Measurements from ENCODE around the gene CD48. TPM values are rescaled to one million over a fixed set of nuclear protein-coding genes. Genes with fewer than 3 reads are reported as not detected.
"Not testable (repeated sequence)": the region's sequence is repeated elsewhere in the genome, so short reads cannot be mapped to it uniquely, and the experiment has no call there.

Gene CD48
- polyA plus RNA-seq, 3 donors from 2014 or later, result 202 to 229 (median 205) TPM

DNA sequence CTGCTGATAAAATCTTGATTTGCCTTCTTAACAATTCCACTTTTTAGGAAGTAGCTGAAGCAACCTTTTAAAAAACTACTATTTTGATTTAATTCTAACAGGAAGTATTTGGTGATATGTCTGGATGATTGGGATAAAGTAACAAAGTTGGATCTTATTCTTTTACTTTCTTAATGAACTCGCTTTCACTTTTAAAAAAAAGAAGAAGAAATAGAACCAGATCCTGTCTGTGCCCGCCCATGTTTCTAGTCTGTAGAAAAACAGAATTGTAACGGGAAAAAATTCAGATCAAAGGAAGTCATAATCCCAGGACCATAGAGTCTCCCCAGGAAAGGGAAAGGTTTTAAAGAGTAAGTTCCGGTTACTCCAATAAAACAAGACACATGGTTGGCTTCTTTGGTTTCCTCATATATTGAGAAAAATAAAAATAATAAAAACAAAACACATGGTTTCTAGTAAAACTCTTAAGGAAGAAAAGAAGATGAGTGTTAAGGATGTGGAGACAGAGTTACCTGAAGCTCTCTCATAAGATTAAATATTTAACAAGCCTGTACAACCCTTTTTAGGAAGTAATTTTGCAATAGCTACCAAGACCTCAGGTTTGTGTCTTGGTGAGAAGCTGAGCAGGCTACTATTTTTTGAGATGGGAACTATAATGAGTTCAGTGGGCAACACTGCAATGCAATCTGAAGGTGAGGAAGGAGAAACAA is 4.9 kb downstream of the CD48 start:
- no peak overlapping the region for H3K4me3 Mint-ChIP-seq
- no peaks in the 10 kb centered on the region for H3K9me3 Mint-ChIP-seq
- no peak overlapping the region for H3K27ac Mint-ChIP-seq
- peaks cover 11 to 31% (median 18%) of the 10 kb centered on the region in 3 donors for H3K36me3 Mint-ChIP-seq
- peaks cover 2 to 5% (median 3%) of the 10 kb centered on the region in 3 donors for H3K27me3 Mint-ChIP-seq (ENCODE audit: low read depth in 3 of 3)
- DNase-seq, result no peak
- H3K4me1 Mint-ChIP-seq, result peaks cover 2 to 4% of the 10 kb centered on the region in 2 donors

DNA sequence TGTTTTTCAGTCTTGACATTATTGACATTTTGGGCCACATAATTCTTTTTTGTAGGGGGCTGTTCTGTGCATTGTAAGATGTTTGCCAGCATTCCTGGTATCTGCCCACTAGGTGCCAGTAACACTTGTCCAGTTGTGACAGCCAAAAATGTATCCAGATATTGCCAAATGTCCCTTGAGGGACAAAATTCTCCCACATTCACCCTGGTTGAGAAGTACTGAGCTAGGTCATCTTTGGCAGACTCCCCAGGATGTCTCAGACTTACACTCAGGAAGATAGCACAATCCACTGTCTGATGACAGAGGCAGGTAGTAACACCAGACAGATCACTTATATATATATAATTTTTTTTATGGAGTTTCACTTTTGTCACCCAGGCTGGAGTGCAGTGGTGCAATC is 5.9 kb downstream of the CD48 start:
- Mint-ChIP-seq H3K4me3 (peak overlapping the region in 2 of 5 donors; percentile 79 to 82), H3K36me3 (peaks cover 11 to 31% (median 18%) of the 10 kb centered on the region in 3 donors), H3K9me3 (no peaks in the 10 kb centered on the region), H3K27ac (peak overlapping the region in 1 of 6 donors; percentile 91), H3K4me1 (no peaks in the 10 kb centered on the region), H3K27me3 (ENCODE audit: low read depth in 3 of 3) (peaks cover 0 to 3% (median 2%) of the 10 kb centered on the region in 3 donors)
- no peak for DNase-seq

DNA sequence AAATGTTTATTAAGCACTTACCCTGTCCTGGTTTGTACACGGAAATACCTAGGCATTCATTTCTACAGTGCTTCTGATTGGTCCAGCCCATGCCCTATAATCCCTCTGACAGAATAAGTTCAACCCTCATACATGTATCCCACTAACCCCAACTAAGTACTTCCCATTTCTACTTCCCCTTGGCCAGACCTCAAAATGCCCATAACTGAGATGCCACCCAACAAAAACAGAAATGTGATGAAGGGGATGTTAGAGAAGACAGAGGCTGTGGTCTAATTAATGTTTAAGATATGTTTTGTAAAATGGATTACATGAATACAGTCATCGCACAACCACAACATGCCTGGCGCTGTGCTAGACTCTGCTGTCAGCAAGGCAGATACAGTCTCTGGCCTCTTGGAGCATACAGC is 6.4 kb downstream of the CD48 start:
- peak overlapping the region in 2 of 5 donors; percentile 79 to 82 for H3K4me3 Mint-ChIP-seq
- H3K4me1 Mint-ChIP-seq; DNase-seq; H3K27me3 Mint-ChIP-seq (ENCODE audit: low read depth in 3 of 3); H3K9me3 Mint-ChIP-seq: not testable (repeated sequence)
- peaks cover 11 to 31% (median 18%) of the 10 kb centered on the region in 3 donors for H3K36me3 Mint-ChIP-seq
- H3K27ac Mint-ChIP-seq, result peak overlapping the region in 1 of 6 donors; percentile 91

DNA sequence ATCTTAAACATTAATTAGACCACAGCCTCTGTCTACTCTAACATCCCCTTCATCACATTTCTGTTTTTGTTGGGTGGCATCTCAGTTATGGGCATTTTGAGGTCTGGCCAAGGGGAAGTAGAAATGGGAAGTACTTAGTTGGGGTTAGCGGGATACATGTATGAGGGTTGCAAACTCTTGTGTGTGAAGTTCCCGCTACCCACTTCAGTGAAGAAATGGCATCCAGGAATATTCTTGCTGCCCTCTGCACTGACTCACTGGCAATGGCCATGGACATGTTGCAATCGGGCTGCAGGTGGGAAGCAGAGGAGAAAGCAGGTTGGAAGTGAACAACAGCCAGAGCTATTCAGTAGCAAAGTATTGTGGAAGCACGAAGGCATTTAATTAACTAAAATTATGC is 7.4 kb downstream of the CD48 start:
- H3K9me3 Mint-ChIP-seq, result no peaks in the 10 kb centered on the region
- DNase-seq, result no peak
- H3K4me3 Mint-ChIP-seq, result peak overlapping the region in 3 of 5 donors; percentile 52 to 82 (median 79)
- peaks cover 11 to 31% (median 18%) of the 10 kb centered on the region in 3 donors for H3K36me3 Mint-ChIP-seq
- no peaks in the 10 kb centered on the region for H3K4me1 Mint-ChIP-seq
- peaks cover 0 to 3% (median 2%) of the 10 kb centered on the region in 3 donors for H3K27me3 Mint-ChIP-seq (ENCODE audit: low read depth in 3 of 3)
- peak overlapping the region in 2 of 6 donors; percentile 89 to 91 for H3K27ac Mint-ChIP-seq

DNA sequence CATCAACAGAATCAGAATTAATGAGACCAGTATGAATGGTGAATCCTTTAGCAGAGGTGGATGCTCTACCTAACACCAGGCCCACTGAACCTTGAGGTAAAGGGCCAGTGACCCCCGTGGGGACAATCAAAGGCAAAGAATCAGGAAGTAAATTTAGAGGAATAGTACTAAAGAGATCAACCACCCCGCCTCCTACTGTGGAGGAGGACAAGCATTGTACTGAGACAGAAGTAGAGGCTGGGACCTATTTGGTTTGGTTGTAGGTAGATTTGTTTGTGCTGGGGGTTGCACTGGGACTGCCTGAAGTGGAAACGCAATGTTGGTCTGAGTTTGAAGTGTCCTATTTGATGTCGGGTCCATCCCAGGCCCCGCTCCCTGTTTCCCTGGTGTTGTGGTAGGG is 9.5 kb downstream of the CD48 start:
- Mint-ChIP-seq H3K9me3 (no peaks in the 10 kb centered on the region), H3K4me3 (peak overlapping the region; percentile 3 to 82 (median 46)), H3K4me1 (peaks cover 0 to 5% of the 10 kb centered on the region in 2 donors), H3K27ac (peak overlapping the region in 4 of 6 donors; percentile 76 to 90 (median 89)), H3K27me3 (ENCODE audit: low read depth in 3 of 3) (peaks cover 0 to 3% (median 2%) of the 10 kb centered on the region in 3 donors), H3K36me3 (peaks cover 11 to 31% (median 18%) of the 10 kb centered on the region in 3 donors)
- no peak for DNase-seq

DNA sequence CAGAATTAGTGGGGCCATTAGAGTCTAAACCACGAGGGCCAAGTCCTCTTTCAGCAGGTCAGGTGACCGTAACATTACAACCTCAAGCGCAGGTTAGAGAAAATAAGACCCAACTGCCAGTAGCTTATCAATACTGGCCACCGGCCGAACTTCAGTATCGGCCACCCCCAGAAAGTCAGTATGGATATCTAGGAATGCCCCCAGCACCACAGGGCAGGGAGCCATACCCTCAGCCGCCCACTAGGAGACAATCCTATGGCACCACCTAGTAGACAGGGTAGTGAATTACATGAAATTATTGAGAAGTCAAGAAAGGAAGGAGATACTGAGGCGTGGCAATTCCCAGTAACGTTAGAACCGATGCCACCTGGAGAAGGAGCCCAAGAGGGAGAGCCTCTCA is 19.2 kb downstream of the CD48 start:
- H3K9me3 Mint-ChIP-seq; H3K36me3 Mint-ChIP-seq; DNase-seq; H3K27me3 Mint-ChIP-seq (ENCODE audit: low read depth in 3 of 3): not testable (repeated sequence)
- H3K27ac Mint-ChIP-seq, result peak overlapping the region; percentile 64 to 92 (median 72)
- peak overlapping the region in 3 of 5 donors; percentile 19 to 33 (median 20) for H3K4me3 Mint-ChIP-seq
- H3K4me1 Mint-ChIP-seq, result peaks cover 76 to 87% of the 10 kb centered on the region in 2 donors

DNA sequence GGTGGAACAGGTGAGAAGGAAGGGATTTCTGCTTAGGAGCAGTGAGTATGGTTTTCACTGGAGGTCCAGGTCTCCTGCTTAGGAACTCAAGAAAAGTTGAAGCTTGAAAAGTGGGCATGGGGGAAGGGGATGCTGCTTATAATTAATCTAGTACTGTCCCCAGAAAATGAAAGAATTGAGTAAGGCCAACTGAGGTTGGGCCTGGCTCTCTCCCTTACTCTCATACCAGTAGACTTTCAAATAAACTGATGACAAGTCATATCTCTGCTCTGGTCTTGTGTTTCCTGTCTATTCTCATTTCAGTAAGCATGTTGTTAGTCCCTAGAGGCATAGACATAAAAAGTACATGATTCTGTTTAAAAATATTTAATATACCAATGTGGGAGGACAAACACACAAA is 26.4 kb downstream of the CD48 start:
- H3K36me3 Mint-ChIP-seq, result peaks cover 29 to 58% (median 31%) of the 10 kb centered on the region in 3 donors

DNA sequence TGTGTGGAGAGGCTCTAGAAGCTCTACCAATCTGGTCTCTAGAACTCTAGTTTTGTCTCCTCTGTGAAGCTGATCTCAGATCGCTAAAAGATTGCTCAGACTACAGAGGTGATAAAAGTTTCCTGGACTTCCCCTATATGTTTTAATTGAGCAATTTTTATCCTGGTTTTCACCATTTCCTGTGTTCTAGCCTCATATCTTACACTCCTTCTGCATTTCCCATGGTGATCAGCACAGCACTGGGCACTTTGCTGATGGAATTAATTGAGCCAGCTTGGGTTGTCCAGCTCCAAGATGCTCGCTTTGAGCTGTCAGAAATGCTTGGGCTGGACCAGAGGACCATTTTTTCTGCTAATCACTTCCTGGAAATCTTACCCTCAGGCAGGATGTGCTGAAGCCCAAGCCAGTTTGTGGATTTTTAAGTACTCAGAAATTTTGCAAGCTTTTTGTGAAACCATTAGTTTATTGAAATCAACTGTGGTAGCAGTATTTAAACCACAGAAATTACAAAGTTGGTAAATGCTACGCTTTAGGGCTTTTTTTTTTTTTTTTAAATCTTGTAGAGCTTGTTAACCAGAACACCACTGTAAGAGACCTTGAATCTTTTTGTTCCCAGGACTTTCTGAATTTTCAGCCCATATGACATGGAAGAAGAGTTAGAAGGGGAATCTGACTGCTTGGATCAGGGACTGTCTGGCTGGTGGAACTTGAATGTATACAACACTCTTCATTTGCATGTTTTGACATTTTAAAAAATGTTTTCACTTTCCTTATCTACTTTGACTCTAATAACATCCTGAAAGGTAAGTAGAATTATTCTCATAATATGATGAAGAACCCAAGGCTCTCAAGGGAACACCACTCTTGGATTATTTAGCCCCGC is 28.4 kb downstream of the CD48 start:
- H3K9me3 Mint-ChIP-seq, result no peaks in the 10 kb centered on the region
- DNase-seq, result peak; percentile 59 to 66 (median 64)

More for the DNA sequence above, 26.4 kb downstream of the CD48 start:
- peak overlapping the region; percentile 87 to 95 (median 92) for H3K27ac Mint-ChIP-seq
- H3K4me3 Mint-ChIP-seq, result peak overlapping the region; percentile 50 to 83 (median 70)
- H3K9me3 Mint-ChIP-seq, result no peaks in the 10 kb centered on the region
- no peak for DNase-seq
- H3K4me1 Mint-ChIP-seq, result peaks cover 95 to 98% of the 10 kb centered on the region in 2 donors
- H3K27me3 Mint-ChIP-seq (ENCODE audit: low read depth in 3 of 3), result peaks cover 0 to 7% (median 2%) of the 10 kb centered on the region in 3 donors

DNA sequence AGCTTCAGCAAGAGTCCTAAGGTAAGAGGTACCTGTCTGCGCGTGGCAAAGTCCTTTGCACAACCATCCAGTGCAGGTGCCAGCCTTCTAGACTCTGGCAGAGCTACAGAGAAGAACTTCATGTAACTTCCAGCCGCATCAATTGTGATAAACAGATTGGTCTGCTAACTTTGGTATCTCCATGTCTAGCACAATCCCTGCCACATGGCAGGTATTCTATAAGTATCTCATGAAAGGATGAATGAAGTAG is 29.8 kb downstream of the CD48 start:
- H3K27me3 Mint-ChIP-seq (ENCODE audit: low read depth in 3 of 3), result peaks cover 2 to 7% (median 3%) of the 10 kb centered on the region in 3 donors
- peak overlapping the region; percentile 2 to 83 (median 69) for H3K4me3 Mint-ChIP-seq
- no peak for DNase-seq

More for the DNA sequence above, 28.4 kb downstream of the CD48 start:
- H3K36me3 Mint-ChIP-seq, result peaks cover 31 to 69% (median 41%) of the 10 kb centered on the region in 3 donors
- peaks cover 2 to 7% (median 3%) of the 10 kb centered on the region in 3 donors for H3K27me3 Mint-ChIP-seq (ENCODE audit: low read depth in 3 of 3)
- H3K27ac Mint-ChIP-seq, result peak overlapping the region; percentile 89 to 96 (median 94)
- peaks cover 80 to 92% of the 10 kb centered on the region in 2 donors for H3K4me1 Mint-ChIP-seq
- peak overlapping the region; percentile 62 to 83 (median 75) for H3K4me3 Mint-ChIP-seq

DNA sequence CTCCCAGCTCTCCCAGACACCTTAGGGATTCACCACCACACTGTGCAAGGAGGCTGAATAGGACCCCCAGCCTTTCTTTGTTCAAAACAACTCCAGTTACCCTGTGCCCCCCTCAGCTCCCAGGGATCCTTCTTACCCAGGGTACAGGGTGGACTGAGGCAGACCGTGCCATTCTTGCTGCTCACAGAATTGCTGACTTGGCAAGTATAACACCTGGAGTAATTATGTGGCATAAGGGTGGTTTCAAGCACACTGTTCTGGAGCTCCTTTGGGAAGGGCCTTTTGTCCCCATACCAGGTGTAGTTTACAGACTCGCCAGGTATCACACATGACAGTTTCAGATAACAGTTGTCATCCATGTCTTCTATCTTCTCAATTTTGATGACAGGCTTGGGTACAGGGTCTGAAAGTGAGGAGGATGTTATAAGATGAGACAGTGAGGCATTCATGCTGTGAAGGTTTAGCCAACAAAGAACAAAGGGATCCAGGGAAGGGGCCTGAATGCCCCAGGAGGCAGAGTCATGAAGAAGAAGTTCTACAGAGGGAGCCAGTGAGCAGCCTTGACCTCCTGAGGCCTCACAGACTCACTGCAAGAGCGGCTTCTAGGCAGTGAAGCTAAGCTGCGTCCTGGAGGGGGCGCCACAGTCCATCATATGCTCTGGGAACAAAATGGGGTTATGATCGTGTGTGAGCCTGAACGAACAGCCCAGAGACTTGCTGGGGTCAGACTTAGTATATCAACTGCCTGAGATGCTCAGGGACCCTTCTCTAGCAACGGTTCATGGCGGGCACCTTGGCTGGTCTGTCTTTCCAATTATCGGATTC is 30.3 kb downstream of the CD48 start:
- H3K27me3 Mint-ChIP-seq (ENCODE audit: low read depth in 3 of 3), result peaks cover 2 to 7% (median 3%) of the 10 kb centered on the region in 3 donors
- H3K36me3 Mint-ChIP-seq, result peaks cover 29 to 73% (median 40%) of the 10 kb centered on the region in 3 donors
- peak; percentile 78 to 81 (median 79) for DNase-seq
- H3K4me1 Mint-ChIP-seq, result peaks cover 63 to 73% of the 10 kb centered on the region in 2 donors
- peak overlapping the region; percentile 67 to 96 (median 94) for H3K27ac Mint-ChIP-seq
- peak overlapping the region; percentile 2 to 83 (median 69) for H3K4me3 Mint-ChIP-seq
- no peaks in the 10 kb centered on the region for H3K9me3 Mint-ChIP-seq

More for the DNA sequence above, 29.8 kb downstream of the CD48 start:
- H3K36me3 Mint-ChIP-seq, result peaks cover 32 to 75% (median 42%) of the 10 kb centered on the region in 3 donors
- H3K9me3 Mint-ChIP-seq, result no peaks in the 10 kb centered on the region
- H3K27ac Mint-ChIP-seq, result peak overlapping the region; percentile 67 to 96 (median 94)
- peaks cover 67 to 78% of the 10 kb centered on the region in 2 donors for H3K4me1 Mint-ChIP-seq

DNA sequence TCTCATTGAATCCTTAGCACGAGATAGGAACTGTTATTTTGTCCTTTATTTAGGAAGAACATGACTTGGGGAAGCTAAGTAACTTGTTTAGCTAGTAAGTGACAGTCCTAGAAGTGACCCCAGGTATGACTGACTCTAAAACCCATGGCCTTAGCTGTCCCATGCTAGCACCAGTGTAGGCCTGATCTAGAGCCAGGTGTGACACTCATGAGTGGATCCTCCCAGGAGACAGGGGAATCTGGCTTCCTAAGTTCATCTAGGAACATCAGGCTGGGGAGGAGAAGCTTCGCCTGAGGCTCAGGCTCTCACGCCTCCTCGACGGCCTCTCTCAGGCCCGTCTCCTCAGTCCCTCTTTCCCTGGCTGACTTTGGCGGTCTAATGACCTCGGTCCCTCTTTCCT is 31.2 kb downstream of the CD48 start:
- H3K4me1 Mint-ChIP-seq, result peaks cover 60 to 68% of the 10 kb centered on the region in 2 donors
- peak overlapping the region; percentile 53 to 95 (median 82) for H3K27ac Mint-ChIP-seq
- no peak overlapping the region for H3K4me3 Mint-ChIP-seq
- no peaks in the 10 kb centered on the region for H3K9me3 Mint-ChIP-seq
- no peak for DNase-seq
- peaks cover 25 to 68% (median 37%) of the 10 kb centered on the region in 3 donors for H3K36me3 Mint-ChIP-seq
- H3K27me3 Mint-ChIP-seq (ENCODE audit: low read depth in 3 of 3), result peaks cover 2 to 7% (median 3%) of the 10 kb centered on the region in 3 donors

DNA sequence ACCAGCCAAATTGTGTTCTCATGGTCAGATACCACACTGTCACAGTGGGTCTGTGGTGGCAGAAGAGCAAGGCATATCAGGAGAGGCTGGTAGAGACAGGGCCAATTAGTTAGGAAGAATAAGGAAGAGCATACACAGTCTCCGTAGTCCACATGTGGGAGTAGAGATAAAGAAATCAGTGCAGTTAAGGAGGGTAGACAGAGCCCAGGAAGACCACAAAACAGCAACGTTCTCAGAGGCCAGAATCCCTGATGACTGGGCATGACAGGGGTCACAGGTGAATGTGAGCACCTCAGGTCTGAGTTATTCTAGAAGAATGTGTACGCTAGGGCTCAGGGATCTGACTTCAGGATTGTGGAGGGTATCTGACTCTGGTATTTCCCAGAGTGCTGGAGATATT is 31.7 kb downstream of the CD48 start:
- H3K4me3 Mint-ChIP-seq, result no peak overlapping the region
- no peaks in the 10 kb centered on the region for H3K9me3 Mint-ChIP-seq
- DNase-seq, result no peak
- H3K27me3 Mint-ChIP-seq (ENCODE audit: low read depth in 3 of 3), result peaks cover 2 to 7% (median 3%) of the 10 kb centered on the region in 3 donors
- H3K4me1 Mint-ChIP-seq, result peaks cover 55 to 66% of the 10 kb centered on the region in 2 donors
- H3K27ac Mint-ChIP-seq, result peak overlapping the region in 5 of 6 donors; percentile 43 to 78 (median 56)
- peaks cover 20 to 62% (median 32%) of the 10 kb centered on the region in 3 donors for H3K36me3 Mint-ChIP-seq
